HEK293T (cell line): Measurements from ENCODE around the gene CLIC6.

Experiments
- BHLHE40 ChIP-seq: fragments of 450-650 bp; IDR thresholded peaks from 2 replicates; pipeline ENCODE4 v1.6.1; 2016; ENCODE audit warnings: mild to moderate bottlenecking, moderate library complexity, borderline replicate concordance
- FOXK2 ChIP-seq: fragments of 450-650 bp; IDR thresholded peaks from 2 replicates; pipeline ENCODE4 v1.6.1; 2016; ENCODE audit warnings: mild to moderate bottlenecking
- FOXM1 ChIP-seq: fragments of 450-650 bp; IDR thresholded peaks from 2 replicates; pipeline ENCODE4 v1.6.1; 2017; ENCODE audit warnings: mild to moderate bottlenecking, borderline replicate concordance
- HDGF ChIP-seq: fragments of 450-650 bp; IDR thresholded peaks from 2 replicates; pipeline ENCODE4 v1.6.1; 2017; ENCODE audit warnings: antibody characterized with exemption, borderline replicate concordance
- L3MBTL2 ChIP-seq: fragments of 450-650 bp; conservative IDR thresholded peaks from 2 replicates; pipeline ENCODE4 v1.6.1; 2016; ENCODE audit warnings: mild to moderate bottlenecking
- PKNOX1 ChIP-seq: fragments of 450-650 bp; IDR thresholded peaks from 2 replicates; pipeline ENCODE4 v1.6.1; 2016
- SP1 ChIP-seq: fragments of 450-650 bp; IDR thresholded peaks from 2 replicates; pipeline ENCODE4 v1.6.1; 2017
- TARDBP ChIP-seq: fragments of 450-650 bp; IDR thresholded peaks from 2 replicates; pipeline ENCODE4 v1.6.1; 2016
- ZNF384 ChIP-seq: fragments of 450-650 bp; IDR thresholded peaks from 2 replicates; pipeline ENCODE4 v1.6.1; 2016

DNA sequence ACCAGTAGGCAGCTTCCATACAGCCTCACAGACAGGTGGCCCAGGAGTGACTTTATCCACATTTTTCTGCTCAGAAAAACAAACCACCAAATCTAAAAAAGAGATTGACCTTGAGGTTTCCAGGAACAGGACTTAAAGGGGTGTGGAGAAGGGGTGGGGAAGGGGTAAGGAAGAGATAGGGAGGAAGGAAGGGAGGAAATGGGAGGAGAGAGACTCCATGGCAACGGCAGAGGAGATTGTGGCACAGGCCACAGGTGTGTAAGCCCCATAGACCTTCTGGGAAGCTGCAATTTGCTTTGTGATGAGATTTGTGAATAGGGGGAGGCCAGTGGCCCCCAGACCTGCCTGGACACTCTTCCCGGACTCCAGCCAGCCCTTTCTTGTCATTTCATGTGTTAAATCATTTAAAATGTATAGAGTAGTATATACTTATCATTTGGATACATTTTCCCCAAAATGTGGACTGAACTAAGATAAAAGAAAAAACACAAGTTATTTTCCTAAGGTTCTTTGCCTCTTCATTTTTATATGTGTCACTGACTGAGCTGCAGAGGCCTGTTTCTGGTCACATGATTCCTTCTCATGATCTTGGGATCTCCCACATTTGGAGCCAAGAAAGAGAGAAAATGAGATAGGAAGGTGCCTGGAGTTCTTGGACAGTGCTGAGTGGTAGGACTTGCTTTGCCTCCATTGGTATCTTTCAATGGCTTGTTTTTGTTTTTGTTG, 55.5 kb downstream of the CLIC6 start:
- TF ChIP-seq SP1 (no peak), ZNF384 (no peak), BHLHE40 (no peak), L3MBTL2 (no peak), FOXK2 (no peak), TARDBP (no peak), HDGF (no peak), PKNOX1 (no peak), FOXM1 (no peak)
